Colonic mucosa (tissue), 4 donors: Measurements from ENCODE around the gene ATAD2B. TPM values are rescaled to one million over a fixed set of nuclear protein-coding genes. Genes with fewer than 3 reads are reported as not detected.

Source experiments
- DNase-seq: peaks from one replicate; pipeline ENCODE4 v3.0.0-alpha.2; 2020
- H3K27ac ChIP-seq: fragments of 200-600 bp; one replicate; pipeline ENCODE4 v1.8.0; 2021
- H3K27me3 ChIP-seq: fragments of 200-600 bp; one replicate; pipeline ENCODE4 v1.8.0; 2021
- H3K36me3 ChIP-seq: fragments of 200-600 bp; one replicate; pipeline ENCODE4 v1.8.0; 2021
- H3K4me1 ChIP-seq: fragments of 200-600 bp; one replicate; pipeline ENCODE4 v1.8.0; 2021; ENCODE audit warnings: mild to moderate bottlenecking
- H3K4me3 ChIP-seq: fragments of 200-600 bp; one replicate; pipeline ENCODE4 v1.8.0; 2021
- H3K9ac ChIP-seq, 2 donors: one replicate each; pipeline ENCODE4 v1.7.0; 2013; ENCODE audit warnings: control low read depth in 2 of 2, low read depth in 2 of 2, low read length in 2 of 2
- H3K9me3 ChIP-seq: fragments of 200-600 bp; one replicate; pipeline ENCODE4 v1.8.0; 2021
- intact Hi-C: fragments of 100-400 bp; cut with DNase I; formaldehyde crosslinking; loops from one replicate; pipeline ENCODE4 v1.14.1; 2022
- total RNA-seq, 2 donors: library from RNA; stranded (reverse); fragmentation: NEBNext Ultra II Directional in 1 of 2; extraction: Animal tissue kit (Norgen Biotek cat#: 25700) in 1 of 2; gene quantifications; one replicate each; pipeline ENCODE4 v1.2.1, GENCODE V29; 2021
- TF ChIP-seq, protein P1 (sequence below): fragments of 200-600 bp; IDR thresholded peaks from one replicate; pipeline ENCODE4 v1.8.0; 2022; ENCODE audit warnings: antibody characterized with exemption, mild to moderate bottlenecking
- donor health status: healthy.
- donor health status: DM: no; HTN: no; CAD: no.
- donor health status: DM: no; HTN: no; CAD: no.

The ATAD2B gene
- total RNA-seq, 2 donors from 2014 or later: 19.2 to 21.7 TPM

DNA sequence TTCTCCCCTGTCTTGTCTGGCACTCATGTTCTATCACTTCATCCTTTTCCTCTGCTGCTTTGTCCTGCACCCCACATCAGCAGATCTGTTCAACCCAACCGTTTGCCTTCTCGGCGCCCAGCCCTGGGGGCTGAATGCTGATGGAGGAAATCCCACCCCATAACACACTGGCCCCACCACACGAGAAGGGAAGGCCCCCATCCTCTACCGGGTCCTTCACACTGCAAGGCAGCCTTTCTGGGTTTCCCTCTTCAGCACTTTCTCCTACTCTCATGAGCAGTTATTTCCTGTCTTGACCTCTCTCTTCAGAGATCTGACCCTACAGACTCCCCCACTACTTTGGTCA lies 227.4 kb downstream of the ATAD2B start:
- DNase-seq: no peak
- H3K36me3 ChIP-seq: no peaks in the 10 kb centered on the region
- intact Hi-C loops: no loop called here
- no peaks in the 10 kb centered on the region for H3K4me1 ChIP-seq
- no peak overlapping the region for H3K9ac ChIP-seq
- no peaks in the 10 kb centered on the region for H3K27me3 ChIP-seq
- no peaks in the 10 kb centered on the region for H3K9me3 ChIP-seq
- no peak overlapping the region for H3K4me3 ChIP-seq
- TF ChIP-seq, protein P1, sequence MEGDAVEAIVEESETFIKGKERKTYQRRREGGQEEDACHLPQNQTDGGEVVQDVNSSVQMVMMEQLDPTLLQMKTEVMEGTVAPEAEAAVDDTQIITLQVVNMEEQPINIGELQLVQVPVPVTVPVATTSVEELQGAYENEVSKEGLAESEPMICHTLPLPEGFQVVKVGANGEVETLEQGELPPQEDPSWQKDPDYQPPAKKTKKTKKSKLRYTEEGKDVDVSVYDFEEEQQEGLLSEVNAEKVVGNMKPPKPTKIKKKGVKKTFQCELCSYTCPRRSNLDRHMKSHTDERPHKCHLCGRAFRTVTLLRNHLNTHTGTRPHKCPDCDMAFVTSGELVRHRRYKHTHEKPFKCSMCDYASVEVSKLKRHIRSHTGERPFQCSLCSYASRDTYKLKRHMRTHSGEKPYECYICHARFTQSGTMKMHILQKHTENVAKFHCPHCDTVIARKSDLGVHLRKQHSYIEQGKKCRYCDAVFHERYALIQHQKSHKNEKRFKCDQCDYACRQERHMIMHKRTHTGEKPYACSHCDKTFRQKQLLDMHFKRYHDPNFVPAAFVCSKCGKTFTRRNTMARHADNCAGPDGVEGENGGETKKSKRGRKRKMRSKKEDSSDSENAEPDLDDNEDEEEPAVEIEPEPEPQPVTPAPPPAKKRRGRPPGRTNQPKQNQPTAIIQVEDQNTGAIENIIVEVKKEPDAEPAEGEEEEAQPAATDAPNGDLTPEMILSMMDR: no peak
- no peak overlapping the region for H3K27ac ChIP-seq

DNA sequence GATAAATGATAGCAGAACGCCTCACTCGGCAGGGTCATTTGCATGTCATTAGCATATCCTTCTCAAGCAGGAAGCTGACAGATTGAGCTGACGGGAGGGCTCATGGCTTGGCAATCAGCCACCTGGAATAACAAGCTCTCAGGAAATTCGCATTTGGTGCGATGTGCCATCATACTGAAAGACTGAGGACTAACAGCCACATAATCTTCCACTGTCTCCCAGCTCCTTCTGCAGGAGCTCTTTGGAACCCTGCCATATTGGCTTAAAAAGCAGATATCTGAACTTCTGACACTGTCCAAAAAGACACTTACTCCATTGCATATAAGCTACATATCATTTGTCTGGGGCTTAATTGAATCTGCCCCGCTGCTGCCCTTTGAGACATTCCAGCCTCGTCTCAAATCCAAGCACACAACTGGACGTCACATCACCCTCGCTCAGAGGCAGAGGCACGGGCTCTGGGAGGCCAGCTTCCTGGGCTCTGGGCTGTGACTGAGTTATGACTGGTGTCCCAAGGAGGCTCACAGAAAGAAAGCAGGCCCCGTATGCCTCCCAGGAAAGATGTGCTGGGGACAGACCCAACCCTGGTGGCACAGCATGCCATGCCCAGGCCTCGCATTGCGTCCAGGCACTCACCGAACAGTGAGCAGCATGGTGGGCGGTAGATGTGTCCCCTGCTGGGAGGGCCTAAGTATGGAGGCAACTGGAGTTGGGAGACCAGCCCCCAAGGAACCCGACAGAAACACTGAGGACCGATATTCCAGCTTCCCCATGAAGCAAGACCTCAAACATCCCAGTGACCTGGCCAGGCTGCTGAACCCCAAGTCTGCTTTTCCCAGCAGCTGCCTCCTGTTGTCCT lies 228.0 kb downstream of the ATAD2B start:
- no peak for DNase-seq
- Histone ChIP-seq H3K9me3 (no peaks in the 10 kb centered on the region), H3K27me3 (no peaks in the 10 kb centered on the region), H3K27ac (no peak overlapping the region), H3K4me1 (no peaks in the 10 kb centered on the region), H3K9ac (no peak overlapping the region), H3K4me3 (no peak overlapping the region), H3K36me3 (no peaks in the 10 kb centered on the region)
- TF ChIP-seq, protein P1: no peak
- intact Hi-C loops: no loop called here

Other genes starting within 250 kb of the ATAD2B start
- 10 to 100 TPM in 1 of 2 donors, 1 to 10 TPM in 1; 10.0 to 17.3 TPM for gene UBXN2A, start 13.3 kb upstream of the ATAD2B start, total RNA-seq
- under 1 TPM in 1 of 2 donors, not detected in 1; 0.20 TPM for gene MFSD2B, start 83.0 kb upstream of the ATAD2B start, total RNA-seq
- gene WDCP, start 120.3 kb upstream of the ATAD2B start, total RNA-seq: 1 to 10 TPM; 4.5 to 6.8 TPM
- 10 to 100 TPM in 1 of 2 donors, 1 to 10 TPM in 1; 8.0 to 11.8 TPM for gene FKBP1B, start 122.6 kb upstream of the ATAD2B start, total RNA-seq
- gene SF3B6, start 149.2 kb upstream of the ATAD2B start, total RNA-seq: 10 to 100 TPM; 86.9 to 90.1 TPM
- gene TP53I3, start 157.7 kb upstream of the ATAD2B start, total RNA-seq: 10 to 100 TPM; 58.8 to 67.5 TPM
- gene PFN4, start 196.2 kb upstream of the ATAD2B start, total RNA-seq: under 1 TPM in 1 of 2 donors, not detected in 1; 0.27 TPM
- gene FAM228B, start 196.3 kb upstream of the ATAD2B start, total RNA-seq: 1 to 10 TPM; 4.4 to 6.2 TPM
- not detected for gene FAM228A, start 247.9 kb upstream of the ATAD2B start, total RNA-seq